ENCODE results near the gene LPCAT3.

LPCAT3 gene

DNA sequence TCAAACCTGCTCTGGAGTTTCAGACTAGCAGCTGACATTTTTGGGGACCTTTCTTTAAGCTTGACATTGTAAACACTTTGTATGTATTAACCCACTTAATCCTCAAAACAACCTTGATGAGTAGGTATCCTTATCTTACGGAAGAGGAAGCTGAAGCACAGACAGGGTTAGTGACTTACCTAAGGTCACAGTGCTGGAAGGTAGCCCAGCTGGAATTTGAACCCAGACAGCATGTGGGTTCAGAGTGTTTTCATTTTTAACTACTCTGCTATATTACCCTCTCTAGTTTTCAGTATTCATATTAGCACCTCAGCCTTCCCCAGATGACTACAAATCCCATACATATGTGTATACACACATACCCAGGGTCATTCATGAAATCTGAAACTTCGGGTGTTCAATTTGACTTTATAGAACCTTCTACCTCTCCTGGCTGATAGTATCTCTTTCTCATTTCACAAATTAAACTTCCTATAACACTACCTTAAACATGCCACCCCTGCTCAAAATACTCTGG is 13.9 kb downstream of the LPCAT3 start:
- H3K27ac ChIP-seq: no peak overlapping the region
- no peak for DNase-seq (ENCODE audit: low read depth, low spot score)

DNA sequence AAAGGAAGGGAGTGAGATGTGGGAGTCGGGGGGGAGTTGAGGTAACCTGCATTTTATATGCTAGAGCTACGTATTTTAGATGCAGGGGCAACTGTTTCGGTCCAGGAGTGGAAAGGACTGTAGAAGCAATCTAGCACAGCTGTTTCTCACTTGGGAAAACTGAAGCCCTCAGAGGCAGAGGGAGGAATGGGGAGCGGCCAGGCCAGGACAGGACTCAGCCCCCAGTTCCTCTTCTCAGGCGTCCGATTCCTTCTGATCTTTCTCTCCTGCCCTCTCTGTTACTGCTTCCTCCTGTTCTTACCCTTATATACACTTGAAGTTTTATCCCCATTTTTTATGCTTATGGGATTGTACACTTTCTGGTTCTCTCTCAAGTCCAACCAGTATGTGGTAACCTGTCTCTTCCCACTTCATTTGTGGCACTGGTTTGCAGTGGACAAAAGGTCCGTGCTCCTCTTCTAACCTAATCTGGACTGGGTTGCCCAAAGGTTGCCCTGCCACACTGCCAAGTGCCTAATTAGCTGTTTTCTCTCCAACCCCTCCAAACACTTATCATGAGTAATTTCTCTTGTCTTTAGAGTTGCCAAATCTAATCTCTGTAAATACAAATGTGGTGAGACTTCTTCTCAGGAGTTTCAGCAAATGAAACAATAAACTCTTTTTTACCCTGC is 16.2 kb downstream of the LPCAT3 start:
- no peak overlapping the region for H3K27ac ChIP-seq
- no peak for DNase-seq (ENCODE audit: low read depth, low spot score)

DNA sequence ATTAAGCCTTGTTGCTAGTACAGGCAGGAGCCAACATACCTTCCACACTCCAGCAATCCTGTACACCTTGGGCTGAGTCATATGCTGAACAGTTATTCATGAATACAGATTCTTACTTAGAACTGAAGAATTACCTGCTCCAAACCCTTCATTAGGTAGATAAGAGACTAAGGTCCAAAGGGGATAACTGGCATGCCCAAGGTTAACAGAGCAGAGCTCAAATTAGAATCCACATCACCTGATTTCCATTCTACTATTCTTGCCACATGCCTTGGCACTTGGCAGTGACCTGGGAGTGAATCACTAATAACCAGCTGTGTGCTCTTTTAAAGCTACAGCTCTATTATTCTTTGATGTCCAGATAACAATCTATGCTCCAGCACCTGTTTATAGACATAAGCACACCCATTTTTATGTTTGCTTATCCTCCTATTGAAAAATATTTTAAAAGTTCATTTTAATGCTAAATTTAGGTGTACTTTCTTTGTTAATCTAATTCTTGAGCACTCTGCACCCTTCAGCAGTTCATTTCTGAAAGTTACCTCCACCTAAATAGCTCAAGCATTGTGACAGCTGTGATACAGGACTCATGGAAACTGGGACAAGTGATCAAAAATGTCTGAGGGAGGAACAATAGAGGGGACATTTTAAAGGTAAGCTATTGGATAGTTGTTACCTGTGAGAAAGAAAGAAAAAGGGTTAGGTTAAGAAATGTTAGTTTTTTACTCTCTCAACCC is 19.4 kb downstream of the LPCAT3 start:
- peak; percentile 10 for DNase-seq (ENCODE audit: low read depth, low spot score)
- peak overlapping the region; percentile 64 for H3K27ac ChIP-seq

DNA sequence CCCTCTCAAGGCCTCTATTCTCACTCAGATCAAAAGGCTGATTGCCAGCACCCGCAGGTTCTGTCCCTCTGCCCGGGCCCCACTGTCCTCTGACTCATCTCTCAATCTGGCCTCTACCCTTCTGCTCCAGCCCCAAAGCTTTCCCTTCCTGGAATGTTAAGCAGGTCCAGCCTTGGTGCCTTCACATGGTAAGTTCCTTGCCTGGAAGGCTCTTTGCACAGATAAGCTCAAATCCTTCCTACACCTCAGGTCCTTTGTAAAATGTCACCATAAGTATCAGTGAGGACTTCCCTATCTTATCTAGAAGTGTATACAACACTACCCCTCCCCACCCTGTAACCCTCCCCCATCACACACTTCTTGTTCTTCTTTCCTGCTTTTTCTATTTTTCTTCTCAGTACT is 22.2 kb downstream of the LPCAT3 start:
- H3K27ac ChIP-seq: no peak overlapping the region
- no peak for DNase-seq (ENCODE audit: low read depth, low spot score)

DNA sequence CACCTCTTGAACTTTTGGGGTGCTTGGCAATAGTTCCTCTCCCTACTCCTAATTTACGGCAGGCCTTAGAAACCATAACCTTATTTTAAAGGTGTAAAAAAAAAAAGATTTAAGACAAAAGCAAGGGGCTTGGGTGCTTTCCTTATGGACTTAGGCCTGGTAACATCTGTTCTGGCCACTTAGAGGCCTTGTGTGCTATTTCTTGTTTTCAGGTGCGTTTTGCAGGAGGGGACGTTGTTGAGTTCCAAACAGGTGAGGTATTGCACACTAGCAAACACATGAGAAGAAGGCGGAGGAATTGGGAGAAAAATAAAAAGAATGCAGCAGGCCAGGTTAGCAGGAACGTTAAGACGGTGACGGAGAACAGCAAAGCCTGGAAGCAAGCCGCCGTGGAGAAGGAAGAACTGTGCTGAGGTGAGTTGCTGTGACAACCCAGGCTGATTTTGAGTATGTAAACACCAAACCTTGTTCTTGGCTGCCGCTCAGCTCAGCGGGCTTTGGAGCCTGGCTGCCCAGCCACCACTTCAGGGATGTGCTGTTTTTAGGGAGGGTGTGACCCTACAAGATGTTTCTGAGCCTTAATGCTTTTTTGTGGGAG is 30.2 kb downstream of the LPCAT3 start:
- DNase-seq (ENCODE audit: low read depth, low spot score): peak; percentile 24
- peak overlapping the region; percentile 65 for H3K27ac ChIP-seq

DNA sequence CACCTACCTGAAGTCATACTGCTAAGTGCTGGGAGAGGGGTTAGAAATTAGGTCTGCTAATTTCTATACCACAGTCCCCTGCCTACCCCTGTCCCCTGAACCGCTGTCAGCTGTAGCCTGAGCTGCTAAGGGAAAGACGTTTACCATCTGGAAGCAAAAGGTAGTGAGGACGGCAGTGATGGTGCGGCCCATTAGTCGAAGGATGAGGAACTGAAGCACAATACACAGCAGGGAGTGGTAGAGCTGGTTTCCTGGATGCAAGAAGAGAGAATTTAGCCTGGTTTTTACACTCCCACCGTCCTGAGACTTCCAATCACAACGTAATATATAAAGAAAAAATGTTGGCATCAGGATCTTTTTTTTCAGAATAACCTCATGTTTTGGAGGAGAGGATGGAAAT is 35.7 kb downstream of the LPCAT3 start:
- no peak overlapping the region for H3K27ac ChIP-seq
- DNase-seq (ENCODE audit: low read depth, low spot score): no peak

DNA sequence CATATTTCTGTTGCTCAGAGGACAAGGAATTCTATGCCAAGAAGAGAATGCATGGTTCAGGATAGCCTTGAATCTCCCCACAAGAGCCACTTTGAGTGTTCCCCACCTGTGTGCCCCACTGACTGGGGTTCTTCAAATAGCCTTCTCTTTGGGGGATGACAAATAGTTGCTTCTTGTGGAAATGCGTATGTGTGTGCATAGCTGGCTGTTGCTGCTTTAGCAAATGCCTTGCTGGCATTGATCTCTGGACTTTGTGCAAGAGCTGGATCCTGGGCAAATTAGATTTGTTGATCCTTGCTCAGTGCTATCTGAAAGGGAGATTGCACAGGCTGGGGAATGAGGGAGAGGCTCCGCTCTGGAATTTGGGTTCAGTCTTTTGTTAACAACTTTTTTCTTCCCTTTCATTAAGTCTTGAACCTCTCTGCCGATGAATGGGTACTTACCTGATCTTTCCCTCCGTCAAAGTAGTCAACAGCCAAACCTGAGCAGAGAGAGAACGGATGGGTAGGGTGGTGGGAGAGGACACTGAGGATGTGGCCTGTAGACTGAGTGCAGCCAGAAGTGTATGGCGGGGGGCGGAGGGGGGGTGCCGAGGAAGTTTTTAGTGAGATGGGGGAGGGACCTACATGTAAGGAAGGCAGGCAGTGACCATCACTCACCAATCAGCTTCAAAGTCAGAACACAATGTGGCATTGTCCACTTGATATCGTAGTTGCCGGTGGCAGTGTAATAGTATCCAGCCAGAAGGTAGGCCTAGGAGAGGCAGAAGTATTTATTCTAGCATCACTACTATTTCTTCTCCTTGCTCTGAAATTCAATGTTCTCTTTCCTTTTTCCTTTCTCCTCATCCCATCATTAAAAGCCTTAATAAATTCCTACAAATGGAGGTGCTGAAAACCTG is 36.9 kb downstream of the LPCAT3 start:
- no peak for DNase-seq (ENCODE audit: low read depth, low spot score)
- no peak overlapping the region for H3K27ac ChIP-seq

DNA sequence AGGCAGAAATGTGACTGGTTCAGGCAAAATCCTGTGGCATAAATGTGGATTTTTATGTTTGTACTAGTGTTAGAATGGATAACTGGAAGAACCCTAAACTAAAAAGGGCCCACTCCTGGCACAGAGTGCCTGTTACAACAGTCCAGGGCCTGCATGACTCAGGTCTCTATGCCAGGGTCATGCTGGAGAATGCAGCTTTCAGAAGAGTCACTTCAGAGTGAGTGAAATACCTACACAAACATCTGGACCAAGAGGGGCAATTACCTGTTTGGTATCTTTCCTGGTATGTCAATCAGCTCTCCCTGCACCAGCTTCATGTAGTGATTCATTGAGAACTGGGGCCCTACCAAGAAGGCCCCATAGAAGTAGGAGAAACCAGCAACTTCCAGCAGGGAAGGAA is 37.5 kb downstream of the LPCAT3 start:
- H3K27ac ChIP-seq: no peak overlapping the region
- DNase-seq (ENCODE audit: low read depth, low spot score): no peak

DNA sequence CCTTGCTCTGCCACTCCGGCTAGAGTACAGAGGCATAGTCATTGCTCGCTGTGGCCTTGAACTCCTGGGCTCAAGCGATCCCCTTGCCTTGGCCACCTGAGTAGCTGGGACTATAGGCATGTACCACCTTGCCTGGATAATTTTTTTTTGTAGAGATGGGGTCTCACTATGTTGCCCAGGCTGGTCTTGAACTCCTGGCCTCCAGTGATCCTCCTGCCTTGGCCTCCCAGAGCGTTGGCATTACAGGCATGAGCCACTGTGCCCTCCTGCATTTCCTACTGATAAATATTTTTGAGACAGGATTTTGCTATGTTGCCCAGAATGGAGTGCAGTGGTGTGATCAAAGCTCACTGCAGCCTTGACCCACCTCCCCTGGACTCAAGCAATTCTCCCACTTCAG is 38.2 kb downstream of the LPCAT3 start:
- DNase-seq (ENCODE audit: low read depth, low spot score): no peak
- no peak overlapping the region for H3K27ac ChIP-seq

DNA sequence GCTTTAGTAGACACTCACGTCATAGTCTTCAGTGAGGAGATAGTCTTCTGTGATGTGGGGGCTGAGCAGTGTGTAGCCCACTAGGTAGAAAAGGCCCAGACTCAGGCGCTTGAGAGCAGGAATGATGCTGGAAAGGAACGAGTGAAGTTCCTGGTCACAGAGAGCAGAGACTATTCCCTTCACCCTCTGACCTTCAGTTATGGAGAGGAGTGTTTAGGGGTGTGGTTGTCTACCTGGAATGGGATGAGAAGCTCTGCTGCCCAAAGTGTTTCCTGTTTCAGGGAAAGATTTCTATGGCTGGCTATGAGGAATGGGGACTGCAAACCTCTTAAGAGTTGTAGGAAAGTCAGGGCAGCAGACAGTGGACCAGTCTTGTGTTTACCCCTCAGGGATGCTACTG is 38.8 kb downstream of the LPCAT3 start:
- H3K27ac ChIP-seq: peak overlapping the region; percentile 62
- DNase-seq (ENCODE audit: low read depth, low spot score): no peak

DNA sequence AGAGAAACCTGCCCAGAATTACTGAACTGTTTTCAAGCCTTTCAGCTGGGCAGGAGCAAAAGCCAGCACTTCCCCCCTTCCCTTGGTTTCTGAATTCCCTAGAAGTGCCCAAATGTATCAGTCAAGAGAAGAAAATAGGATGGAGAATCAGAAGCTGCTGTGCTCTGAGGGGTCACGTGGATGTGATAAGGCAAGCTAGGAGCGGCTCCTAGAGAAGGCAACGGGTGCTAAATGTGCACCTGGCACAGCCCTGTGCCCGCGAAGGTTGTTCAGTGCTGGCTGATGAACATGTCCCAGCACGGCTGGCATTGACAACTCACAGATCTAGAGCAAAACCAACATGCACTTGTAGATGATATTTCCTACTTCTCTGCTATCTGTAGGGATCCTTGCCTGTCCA is 39.3 kb downstream of the LPCAT3 start:
- H3K27ac ChIP-seq: peak overlapping the region; percentile 62
- DNase-seq (ENCODE audit: low read depth, low spot score): no peak

DNA sequence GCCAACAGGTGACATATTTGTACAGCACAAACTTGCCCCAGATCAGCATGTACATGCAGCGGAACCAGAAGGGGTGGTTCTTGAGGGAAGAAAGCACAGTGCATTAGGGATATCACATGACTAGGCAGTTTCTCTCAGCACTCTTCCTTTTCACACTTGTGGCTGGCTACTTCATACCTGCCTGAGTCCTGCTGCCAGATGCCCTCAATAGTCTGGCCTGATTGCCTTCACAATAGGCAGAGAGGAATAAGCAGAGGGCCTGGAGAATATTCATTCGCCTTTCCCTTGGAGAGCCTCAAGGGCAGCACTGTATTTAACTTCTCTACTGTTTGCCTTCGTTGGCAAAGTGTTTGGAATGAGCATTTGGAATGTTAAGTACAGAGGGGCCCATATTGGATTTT is 39.7 kb downstream of the LPCAT3 start:
- H3K27ac ChIP-seq: peak overlapping the region; percentile 62
- DNase-seq (ENCODE audit: low read depth, low spot score): peak; percentile 48

DNA sequence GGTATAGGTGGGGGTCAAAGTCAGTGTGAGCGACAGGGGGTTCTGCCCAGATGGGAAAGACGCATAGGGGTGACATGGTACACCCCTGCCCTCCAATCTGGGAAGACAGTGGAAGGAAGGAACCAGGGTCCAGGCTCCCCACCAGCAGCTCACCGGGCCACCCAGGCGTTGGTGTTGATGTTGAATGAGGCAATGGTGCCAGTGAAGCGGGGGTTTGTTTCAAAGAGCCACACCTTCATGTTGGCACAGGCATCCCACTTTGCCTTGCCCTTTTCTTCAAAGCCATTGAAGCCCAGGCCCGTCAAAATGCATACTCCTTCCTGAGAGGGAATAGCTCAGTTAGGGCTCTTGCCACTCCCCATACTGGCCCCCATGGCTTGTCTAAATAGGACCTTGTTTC is 40.1 kb downstream of the LPCAT3 start:
- DNase-seq (ENCODE audit: low read depth, low spot score): no peak
- H3K27ac ChIP-seq: peak overlapping the region; percentile 62

DNA sequence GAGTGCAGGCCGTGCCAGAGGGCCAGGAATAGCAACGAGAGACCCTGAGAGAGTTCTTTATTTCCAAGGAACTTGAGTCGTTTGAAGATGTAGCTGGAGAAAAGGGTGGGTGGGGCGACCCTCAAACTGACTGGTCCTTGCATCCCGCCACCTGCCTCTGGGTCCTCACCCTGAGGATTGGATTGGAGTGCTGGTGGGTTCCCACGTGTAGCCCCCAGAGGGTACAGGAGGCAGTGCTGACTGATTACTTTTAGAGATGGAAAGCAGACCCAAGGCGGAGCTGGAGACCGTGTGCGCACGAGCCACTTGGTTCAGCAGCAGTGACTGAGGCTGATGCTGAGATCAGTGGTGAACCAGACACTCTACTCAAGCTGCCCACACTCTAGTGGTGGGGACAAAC is 40.6 kb downstream of the LPCAT3 start:
- DNase-seq (ENCODE audit: low read depth, low spot score): no peak
- H3K27ac ChIP-seq: peak overlapping the region; percentile 62

DNA sequence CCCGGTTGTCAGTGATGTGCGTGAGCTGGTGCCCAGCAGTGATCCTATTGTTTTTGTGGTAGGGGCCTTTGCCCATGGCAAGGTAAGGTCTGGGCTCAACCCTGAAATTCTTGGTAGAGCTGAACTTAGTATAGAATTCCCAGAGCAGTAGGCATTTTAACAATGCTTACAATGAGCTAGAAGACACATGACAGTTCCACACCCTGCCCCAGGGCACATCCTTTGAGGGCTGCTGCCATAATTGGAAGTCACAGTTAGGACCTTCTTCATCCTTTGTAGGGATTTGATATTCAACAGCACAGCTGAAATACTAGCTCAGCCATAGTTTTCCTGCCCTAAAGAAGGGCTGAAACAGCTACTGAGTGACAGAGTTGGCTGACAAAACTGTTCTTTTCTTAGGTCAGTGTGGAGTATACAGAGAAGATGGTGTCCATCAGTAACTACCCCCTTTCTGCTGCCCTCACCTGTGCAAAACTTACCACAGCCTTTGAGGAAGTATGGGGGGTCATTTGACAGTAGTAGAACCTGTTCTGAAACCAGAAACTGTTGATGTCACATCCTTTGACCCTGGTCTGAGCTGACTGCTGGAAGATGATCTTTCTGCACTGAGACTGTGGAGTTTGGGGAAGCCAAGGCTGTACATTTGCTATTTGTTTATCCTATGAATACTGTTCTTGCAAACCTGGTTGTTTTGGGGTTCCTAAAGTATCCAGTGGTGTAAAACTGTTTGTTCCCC is 42.8 kb downstream of the LPCAT3 start:
- H3K27ac ChIP-seq: no peak overlapping the region
- DNase-seq (ENCODE audit: low read depth, low spot score): no peak

DNA sequence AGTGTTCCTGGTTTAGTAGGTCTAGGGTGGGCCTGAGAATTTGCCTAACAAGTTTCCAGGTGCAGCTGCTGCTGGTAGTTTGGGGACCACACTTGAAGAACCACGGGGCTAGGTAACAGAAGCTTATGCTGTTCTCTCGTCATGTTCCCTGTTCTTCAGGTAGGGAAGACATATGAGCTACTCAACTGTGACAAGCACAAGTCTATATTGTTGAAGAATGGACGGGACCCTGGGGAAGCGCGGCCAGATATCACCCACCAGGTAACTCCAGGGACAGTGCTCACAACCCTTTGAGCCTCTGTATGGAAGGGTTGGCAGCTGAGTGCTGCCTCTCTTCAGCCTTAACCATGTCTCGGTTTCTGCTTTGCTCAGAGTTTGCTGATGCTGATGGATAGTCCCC is 44.1 kb downstream of the LPCAT3 start:
- no peak overlapping the region for H3K27ac ChIP-seq
- no peak for DNase-seq (ENCODE audit: low read depth, low spot score)

DNA sequence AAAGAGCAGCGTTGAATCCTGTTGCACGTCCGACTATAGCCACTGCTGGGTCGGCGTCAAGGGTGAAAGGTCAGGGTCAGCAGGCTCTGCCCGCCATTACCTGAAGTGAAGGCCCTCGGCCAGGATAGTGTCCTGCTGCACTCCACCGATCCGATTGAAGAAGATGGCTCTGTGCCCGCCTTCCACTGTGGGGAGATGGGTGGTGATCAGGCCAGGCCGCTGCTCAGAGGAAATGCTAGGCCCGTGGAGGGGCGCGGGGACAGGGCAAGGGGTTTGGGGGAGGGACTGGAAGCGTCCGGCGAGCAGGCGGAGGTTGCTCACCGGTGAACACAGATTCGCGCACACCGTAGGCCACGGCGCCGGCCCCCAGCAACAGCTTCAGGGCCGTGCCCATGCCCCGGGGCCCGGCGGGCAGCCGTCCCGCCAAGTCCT is 48.2 kb downstream of the LPCAT3 start:
- DNase-seq (ENCODE audit: low read depth, low spot score): no peak
- peak overlapping the region; percentile 95 for H3K27ac ChIP-seq

DNA sequence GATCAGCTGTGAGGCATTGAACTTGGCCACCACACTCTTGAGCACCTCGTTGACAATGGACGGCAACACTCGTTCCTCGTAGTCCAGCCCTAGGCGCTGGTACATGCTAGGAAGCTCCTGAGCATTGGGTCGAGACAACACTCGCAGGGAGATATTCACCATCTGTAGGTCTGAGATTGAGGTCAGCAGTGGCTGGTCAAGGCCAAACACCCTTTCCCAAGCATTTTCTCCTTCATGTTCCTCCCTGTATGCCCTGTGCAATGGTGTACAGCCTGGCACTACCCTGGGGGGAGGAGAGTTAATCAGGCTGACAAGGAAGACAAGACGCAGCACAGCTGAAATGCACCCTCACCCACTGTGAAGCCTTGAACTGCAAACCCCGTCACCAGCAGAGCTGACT is 49.9 kb downstream of the LPCAT3 start:
- no peak for DNase-seq (ENCODE audit: low read depth, low spot score)
- peak overlapping the region; percentile 95 for H3K27ac ChIP-seq

DNA sequence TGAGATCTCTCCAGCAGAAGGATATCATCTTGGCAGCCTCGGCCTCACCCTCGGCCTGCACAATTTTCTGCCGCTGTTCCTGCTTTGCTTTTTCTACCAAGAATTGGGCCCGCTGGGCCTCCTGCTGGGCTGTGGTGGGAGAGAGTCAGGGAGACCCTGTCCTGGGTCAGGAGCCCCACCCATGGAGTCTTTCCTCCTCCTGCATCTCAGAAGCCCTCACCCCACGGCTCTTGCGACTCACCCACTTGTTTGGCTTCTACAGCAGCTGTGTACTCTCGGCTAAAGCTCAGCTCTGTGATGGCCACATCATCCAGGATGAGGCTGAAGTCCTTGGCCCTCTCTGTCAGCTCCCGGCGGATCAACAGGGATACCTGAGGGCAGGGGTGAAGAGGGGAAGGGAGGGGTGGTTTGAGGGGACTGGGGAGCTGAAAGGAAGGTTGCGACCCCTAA is 50.6 kb downstream of the LPCAT3 start:
- no peak for DNase-seq (ENCODE audit: low read depth, low spot score)
- H3K27ac ChIP-seq: peak overlapping the region; percentile 95

DNA sequence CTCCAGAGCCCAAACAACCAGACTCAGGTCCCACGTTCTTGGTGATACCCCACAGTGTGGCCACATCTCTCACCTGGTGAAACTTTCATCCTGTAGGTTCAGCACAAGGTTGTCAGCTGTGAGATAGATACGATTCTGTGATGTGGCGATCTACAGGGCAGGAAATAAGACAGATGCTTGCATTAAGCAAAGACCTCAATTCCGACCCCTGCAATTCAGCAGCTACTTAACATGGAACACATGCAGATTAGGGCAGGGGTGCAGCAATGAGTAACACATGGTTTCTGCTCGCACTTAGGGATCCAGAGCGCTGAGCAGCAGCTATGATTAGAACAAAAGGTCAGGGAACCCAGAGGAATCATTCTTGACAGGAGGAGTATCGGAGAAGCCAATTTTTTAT is 51.9 kb downstream of the LPCAT3 start:
- no peak for DNase-seq (ENCODE audit: low read depth, low spot score)
- peak overlapping the region; percentile 95 for H3K27ac ChIP-seq
